GM18505 (cell line): ENCODE data around the gene G6PC1.

Experiments
- ATAC-seq: cut with Tn5 transposase; IDR thresholded peaks from one replicate; pipeline ENCODE4 v1.9.1; 2021; ENCODE audit not compliant: unreplicated experiment
- POLR2A ChIP-seq: IDR thresholded peaks from 4 replicates; pipeline ENCODE4 v1.6.1; 2011; ENCODE audit warnings: borderline replicate concordance; ENCODE audit not compliant: insufficient read depth, insufficient read length; ENCODE audit errors: extremely low read depth

G6PC1 gene

DNA sequence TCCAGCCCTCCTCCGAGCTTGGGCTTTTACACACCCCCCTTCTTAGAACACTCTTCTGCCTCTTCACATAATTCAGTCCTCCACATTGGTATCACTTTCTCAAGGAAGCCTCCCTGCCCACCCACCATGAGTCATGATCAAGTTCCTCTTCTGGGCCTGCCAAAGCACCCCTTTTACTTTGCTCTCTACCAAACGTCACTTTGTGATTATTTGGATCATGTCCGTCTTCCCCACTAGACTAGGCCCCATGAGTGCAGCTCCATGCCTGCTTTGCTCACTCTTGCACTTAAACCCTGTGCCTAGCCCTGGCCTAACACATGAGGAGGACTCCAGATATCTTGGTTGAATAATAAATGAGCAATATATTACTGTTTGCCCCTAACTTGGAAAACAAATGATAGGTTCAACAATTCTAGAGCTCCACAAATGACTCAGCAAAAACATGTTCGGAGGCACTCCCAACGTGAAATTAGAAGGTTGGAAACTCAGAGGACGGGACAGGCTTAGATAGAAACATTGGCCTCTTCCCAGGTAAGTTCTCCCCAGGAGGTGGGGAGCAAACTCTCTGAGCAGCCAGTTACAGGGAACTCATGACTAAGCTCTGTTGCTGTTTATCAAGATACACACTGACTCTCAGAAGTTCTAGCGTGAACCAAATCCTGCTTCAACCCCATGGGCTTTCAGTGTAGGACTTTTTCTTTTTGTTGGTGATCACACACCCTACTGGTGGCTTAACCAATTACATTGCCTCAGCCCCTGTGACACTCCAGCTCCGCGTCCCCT is 28.3 kb downstream of the G6PC1 start:
- no peak for TF ChIP-seq POLR2A
- ATAC-seq = no peak

DNA sequence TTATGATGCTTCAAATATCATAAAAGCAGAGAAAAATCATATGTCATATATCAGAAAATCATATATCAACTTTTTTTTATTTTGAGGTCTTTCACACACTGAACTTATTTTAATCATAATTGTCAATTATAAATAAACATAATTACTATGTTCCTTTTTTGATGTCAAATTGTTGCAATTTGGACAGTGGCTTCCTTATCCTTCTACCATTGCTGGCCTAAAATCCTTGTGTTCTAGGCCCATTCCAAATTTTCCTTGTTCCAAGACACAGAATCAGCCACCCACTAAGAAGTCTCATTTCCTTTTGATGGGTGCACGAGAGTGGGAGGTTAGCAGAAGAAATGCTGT is 28.9 kb downstream of the G6PC1 start:
- ATAC-seq = no peak
- no peak for TF ChIP-seq POLR2A

DNA sequence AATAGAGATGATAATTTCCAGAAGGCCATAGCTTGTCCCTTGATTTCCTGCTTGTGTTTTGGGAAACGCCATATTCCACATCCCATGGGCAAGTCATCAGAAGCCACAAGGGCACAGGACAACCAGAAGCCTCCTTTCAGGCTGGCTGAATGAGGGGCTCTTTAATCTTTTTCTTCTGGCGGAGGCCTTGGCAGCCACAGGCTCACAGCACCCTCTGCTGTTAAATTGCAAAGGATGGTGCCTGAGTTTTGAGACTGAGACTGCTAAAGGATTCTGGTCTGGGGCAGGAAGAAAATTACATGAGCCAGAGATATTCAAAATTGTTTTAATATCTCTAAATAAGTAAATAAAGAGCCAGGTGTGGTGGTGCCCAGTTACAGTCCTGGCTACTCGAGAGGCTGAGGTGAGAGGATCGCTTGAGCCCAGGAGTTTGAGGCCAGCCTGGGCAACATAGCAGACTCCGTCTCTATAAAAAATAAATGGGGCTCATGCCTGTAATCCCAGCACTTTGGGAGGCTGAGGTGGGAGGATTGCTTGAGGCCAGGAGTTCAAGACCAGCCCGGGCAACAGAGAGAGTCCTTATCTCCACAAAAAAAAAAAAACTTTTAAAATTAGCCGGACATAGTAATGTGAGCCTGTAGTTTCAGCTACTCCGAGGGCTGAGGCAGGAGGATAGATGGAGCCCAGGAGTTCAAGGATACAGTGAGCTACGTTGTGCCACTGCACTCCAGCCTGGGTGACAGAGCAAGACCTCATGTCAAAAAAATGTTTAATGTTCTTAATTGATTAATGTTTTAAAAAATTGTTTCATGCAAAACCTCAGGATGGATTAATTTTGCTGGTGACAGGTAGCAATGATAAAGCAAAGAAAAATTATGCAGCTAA is 37.4 kb downstream of the G6PC1 start:
- ATAC-seq = no peak

DNA sequence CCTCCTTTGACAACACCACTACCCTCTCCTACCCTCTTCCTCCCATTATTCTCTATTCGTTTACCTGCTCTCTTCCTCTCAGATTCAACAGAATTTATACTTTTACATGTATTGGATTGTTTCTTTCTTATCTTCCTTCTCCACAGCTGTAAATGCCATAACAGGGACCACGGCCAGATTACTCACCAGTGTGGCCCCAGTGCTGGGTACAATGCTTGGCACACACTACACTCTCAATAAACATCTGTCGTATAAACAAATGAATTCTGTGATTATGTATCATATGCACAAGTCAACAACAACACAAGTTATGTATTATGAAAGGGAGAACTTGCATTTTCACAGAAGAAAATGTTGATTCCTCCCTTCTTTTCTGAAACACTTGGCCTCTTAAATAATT is 43.6 kb downstream of the G6PC1 start:
- no peak for TF ChIP-seq POLR2A
- no peak for ATAC-seq

More for the DNA sequence above, 37.4 kb downstream of the G6PC1 start:
- no peak for TF ChIP-seq POLR2A

DNA sequence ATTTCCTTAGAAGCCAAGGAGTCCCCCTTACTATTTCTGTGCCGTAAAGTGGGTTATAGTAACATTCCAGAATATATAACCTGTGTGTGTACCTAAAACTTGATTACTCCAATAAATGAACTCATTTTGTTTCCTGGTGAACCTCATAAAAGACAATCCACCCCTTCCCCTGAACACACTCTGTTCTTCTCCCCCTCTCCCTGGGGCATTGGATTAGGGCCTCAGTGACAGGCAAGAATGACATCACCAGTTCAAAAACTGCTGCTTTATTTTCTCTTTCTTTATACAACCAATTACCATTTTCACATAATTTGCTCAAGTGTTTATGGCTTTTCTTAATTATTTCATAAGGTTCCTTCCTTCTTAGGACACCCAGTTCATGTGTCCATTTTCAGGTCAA is 46.2 kb downstream of the G6PC1 start:
- no peak for TF ChIP-seq POLR2A
- ATAC-seq = no peak

DNA sequence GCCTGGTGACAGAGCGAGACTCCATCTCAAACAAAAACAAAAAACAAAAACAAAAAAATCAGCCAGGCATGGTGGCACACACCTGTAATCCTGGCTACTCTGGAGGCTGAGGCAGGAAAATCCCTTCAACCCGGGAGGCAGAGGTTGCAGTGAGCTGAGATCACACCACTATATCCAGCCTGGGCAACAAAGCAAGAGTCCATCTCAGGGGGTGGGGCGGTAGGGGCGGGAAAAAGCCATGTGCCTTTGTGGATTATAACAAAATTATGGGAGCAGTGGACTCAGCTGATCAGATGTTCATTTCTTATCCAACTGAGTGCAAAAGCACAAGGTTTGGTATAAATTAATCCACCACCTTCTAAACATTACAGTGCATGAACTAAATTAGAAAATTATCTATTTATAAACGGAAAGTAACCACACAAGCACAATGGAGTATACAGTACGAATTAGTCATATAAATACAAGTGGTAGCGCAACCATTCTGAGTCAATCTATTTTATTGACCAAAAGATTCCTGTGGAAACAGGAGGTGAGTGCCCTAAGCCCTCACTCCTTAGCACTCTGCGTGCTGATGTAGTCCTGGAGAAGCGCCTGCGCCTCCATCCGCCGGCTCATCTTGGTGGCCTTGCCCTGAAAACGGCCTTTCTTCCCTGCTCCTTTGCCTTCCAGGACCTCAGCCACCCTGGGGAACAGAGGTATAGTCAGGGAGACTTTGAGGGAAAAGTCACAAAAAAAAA is 49.6 kb downstream of the G6PC1 start:
- no peak for TF ChIP-seq POLR2A
- ATAC-seq = no peak
